MCF 10A (cell line): Measurements from ENCODE around the gene SMLR1. TPM values are rescaled to one million over a fixed set of nuclear protein-coding genes. Genes with fewer than 3 reads are reported as not detected.

Experiments used
- BruUV-seq: library from RNA; stranded (reverse); fragments of 400-500 nt; replicated peaks from 2 replicates; lab custom pipeline; 2021; lab: Mats Ljungman, UMichigan
- CTCF ChIA-PET: fragments of 300-600 bp; sonication (Branson Sonifier 250); formaldehyde crosslinking; extraction: SDS; loops from one replicate; lab custom pipeline; 2021; ENCODE audit warnings: antibody characterized with exemption, inconsistent platforms; lab: Yijun Ruan, JAX
- POLR2A ChIA-PET: fragments of 300-600, 350-650 bp; sonication (Branson Sonifier 250); formaldehyde crosslinking; extraction: SDS; loops from one replicate; lab custom pipeline; 2020; ENCODE audit warnings: antibody characterized with exemption, inconsistent platforms; lab: Yijun Ruan, JAX
- DNase-seq: peaks from one replicate; pipeline ENCODE4 v3.0.0-alpha.2; 2018; ENCODE audit not compliant: unreplicated experiment
- H3K27ac Mint-ChIP-seq: one replicate; pipeline ENCODE4 v1.8.0; 2022; ENCODE audit warnings: mild to moderate bottlenecking, low read depth, mixed read lengths; ENCODE audit not compliant: unreplicated experiment
- H3K27me3 Mint-ChIP-seq: one replicate; pipeline ENCODE4 v1.8.0; 2022; ENCODE audit warnings: mixed read lengths; ENCODE audit not compliant: insufficient read depth, unreplicated experiment
- H3K36me3 Mint-ChIP-seq: one replicate; pipeline ENCODE4 v1.8.0; 2022; ENCODE audit warnings: mild to moderate bottlenecking, moderate library complexity, mixed read lengths; ENCODE audit not compliant: insufficient read depth, unreplicated experiment
- H3K4me1 Mint-ChIP-seq: one replicate; pipeline ENCODE4 v1.8.0; 2022; ENCODE audit warnings: mixed read lengths; ENCODE audit not compliant: insufficient read depth, unreplicated experiment
- H3K4me3 Mint-ChIP-seq: one replicate; pipeline ENCODE4 v1.8.0; 2022; ENCODE audit warnings: mild to moderate bottlenecking, moderate library complexity, mixed read lengths; ENCODE audit not compliant: unreplicated experiment
- H3K9me3 Mint-ChIP-seq: one replicate; pipeline ENCODE4 v1.8.0; 2022; ENCODE audit warnings: mixed read lengths; ENCODE audit not compliant: unreplicated experiment
- CTCF ChIP-seq: fragments of 200-600 bp; IDR thresholded peaks from one replicate; pipeline ENCODE4 v1.8.0; 2022; ENCODE audit warnings: antibody characterized with exemption, mild to moderate bottlenecking; ENCODE audit not compliant: unreplicated experiment
- intact Hi-C: fragments of 100-400 bp; cut with micrococcal nuclease; formaldehyde crosslinking; loops from 2 replicates; pipeline ENCODE4 v1.14.1; 2022
- total RNA-seq: library from RNA; stranded (reverse); gene quantifications from 2 replicates; pipeline ENCODE4 v1.2.3, GENCODE V29; 2022

Gene SMLR1
- total RNA-seq, 1 experiment from 2014 or later = not detected

- H3K9me3 Mint-ChIP-seq = no peaks in the 10 kb centered on the region
- POLR2A ChIA-PET = no interaction called here
- CTCF ChIA-PET = interaction anchor here (0.6 kb wide), 2 partner anchors 18 to 779 kb away, joined by 3 read pairs; no protein-coding TSS in a partner anchor
- no peak overlapping the region for H3K27ac Mint-ChIP-seq
- no peak overlapping the region for H3K4me3 Mint-ChIP-seq
- BruUV-seq = no TSS peak
- intact Hi-C loops = no loop called here
- peaks cover 6% of the 10 kb centered on the region for H3K36me3 Mint-ChIP-seq
- H3K27me3 Mint-ChIP-seq = no peaks in the 10 kb centered on the region
- no peak for TF ChIP-seq CTCF
- H3K4me1 Mint-ChIP-seq = no peaks in the 10 kb centered on the region
- no peak for DNase-seq
Observed at GRCh38 chr6:130810307-130811030, 16.7 kb upstream of the SMLR1 start.

GRCh38 chr6:130811932-130812331 is 15.3 kb upstream of the SMLR1 start:
- no peak for TF ChIP-seq CTCF
- peaks cover 6% of the 10 kb centered on the region for H3K36me3 Mint-ChIP-seq
- CTCF ChIA-PET = interaction anchor here (0.6 kb wide), 2 partner anchors 116 to 793 kb away, joined by 3 read pairs; no protein-coding TSS in a partner anchor

GRCh38 chr6:130814506-130814905 is 12.7 kb upstream of the SMLR1 start:
- Mint-ChIP-seq H3K27ac (no peak overlapping the region), H3K27me3 (no peaks in the 10 kb centered on the region), H3K9me3 (no peaks in the 10 kb centered on the region), H3K4me1 (no peaks in the 10 kb centered on the region), H3K4me3 (no peak overlapping the region), H3K36me3 (peaks cover 6% of the 10 kb centered on the region)
- no peak for TF ChIP-seq CTCF
- BruUV-seq = no TSS peak
- no peak for DNase-seq
- CTCF ChIA-PET = no interaction called here
- POLR2A ChIA-PET = no interaction called here
- intact Hi-C loops = no loop called here

More at GRCh38 chr6:130811932-130812331, 15.3 kb upstream of the SMLR1 start:
- intact Hi-C loops = no loop called here
- no peaks in the 10 kb centered on the region for H3K4me1 Mint-ChIP-seq
- POLR2A ChIA-PET = no interaction called here
- no peaks in the 10 kb centered on the region for H3K27me3 Mint-ChIP-seq
- H3K9me3 Mint-ChIP-seq = no peaks in the 10 kb centered on the region
- H3K4me3 Mint-ChIP-seq = no peak overlapping the region
- DNase-seq = no peak
- no TSS peak for BruUV-seq
- no peak overlapping the region for H3K27ac Mint-ChIP-seq

GRCh38 chr6:130815200-130816071 is 11.8 kb upstream of the SMLR1 start:
- BruUV-seq = no TSS peak
- Mint-ChIP-seq H3K9me3 (no peaks in the 10 kb centered on the region), H3K27ac (no peak overlapping the region), H3K36me3 (peaks cover 6% of the 10 kb centered on the region), H3K4me1 (no peaks in the 10 kb centered on the region), H3K4me3 (no peak overlapping the region), H3K27me3 (no peaks in the 10 kb centered on the region)
- ChIA-PET POLR2A (no interaction called here), CTCF (interaction anchor here (0.6 kb wide), 1 partner anchor 147 kb away, joined by 3 read pairs; no protein-coding TSS in a partner anchor)
- no peak for TF ChIP-seq CTCF
- DNase-seq = no peak
- intact Hi-C loops = no loop called here
